ENCODE measurements around the gene ANKRD13C. TPM values are rescaled to one million over a fixed set of nuclear protein-coding genes. Genes with fewer than 3 reads are reported as not detected.

The ANKRD13C gene
- total and polyA plus RNA-seq, 2 of the 4 experiments (the other 2 are of a cell fraction), result 8.3 to 10.9 TPM

- no peaks in the 10 kb centered on the region for H3K27me3 ChIP-seq (ENCODE audit: control insufficient read depth, insufficient read depth, low read length)
- no peak overlapping the region for H3K4me2 ChIP-seq (ENCODE audit: low read depth, low read length)
- peaks cover 5% of the 10 kb centered on the region for H3K36me3 ChIP-seq (ENCODE audit: control insufficient read depth, insufficient read depth, low read length)
- H4K8ac ChIP-seq (ENCODE audit: low read depth in 2 of 2, low read length in 2 of 2), result no peak overlapping the region
- no peak overlapping the region for H2BK15ac ChIP-seq (ENCODE audit: low read depth, low read length)
- in situ Hi-C loops (cut with MboI; ENCODE audit: low sequenced_read_pairs) (no loop called here), intact Hi-C loops (cut with micrococcal nuclease) (no loop called here), dilution Hi-C loops (cut with HindIII; ENCODE audit: low sequenced_read_pairs, unreplicated experiment) (no loop called here)
- no peak overlapping the region for H3K23ac ChIP-seq (ENCODE audit: low read depth, low read length)
- no peak overlapping the region for H3K27ac ChIP-seq (ENCODE audit: insufficient read depth, low read length)
- H3K18ac ChIP-seq (ENCODE audit: low read depth, low read length), result no peak overlapping the region
- no peak overlapping the region for H3K56ac ChIP-seq (ENCODE audit: extremely low read depth, insufficient read depth, low read length)
- peaks cover 3 to 9% of the 10 kb centered on the region in 2 experiments; a peak in 2 of 4 replicates for H3K79me1 ChIP-seq (ENCODE audit: low read depth in 1 of 2, low read length in 2 of 2)
- no peaks in the 10 kb centered on the region for H3K9me3 ChIP-seq (ENCODE audit: control insufficient read depth, insufficient read depth, low read length)
- H3K14ac ChIP-seq (replicated peaks; ENCODE audit: low read depth, low read length), result no peak overlapping the region
- peaks cover 3% of the 10 kb centered on the region; the same call in 1 of the 2 replicates for H3K9me1 ChIP-seq (ENCODE audit: insufficient read depth, low read length)
- CTCF ChIA-PET, result no interaction called here
- H2AFZ ChIP-seq (replicated peaks; ENCODE audit: low read length, poor library complexity), result no peak overlapping the region
- no peak overlapping the region for H3K4ac ChIP-seq (ENCODE audit: low read depth, low read length)
- no peaks in the 10 kb centered on the region for H3K4me1 ChIP-seq (ENCODE audit: control insufficient read depth, insufficient read depth, low read length)
- TF ChIP-seq NFE2L2 (IDR thresholded peaks at IDR 0.05; ENCODE audit: low read depth, low read length) (no peak), MAFK (IDR thresholded peaks at IDR 0.05; ENCODE audit: low read depth, low read length) (no peak)
- H4K91ac ChIP-seq (ENCODE audit: insufficient read depth, low read depth, low read length), result no peak overlapping the region
- H3K9ac ChIP-seq (ENCODE audit: low read depth, low read length), result no peak overlapping the region
- H3K4me3 ChIP-seq (ENCODE audit: insufficient read depth, low read depth, low read length), result no peak overlapping the region
- DNase-seq (no peak), ATAC-seq (ENCODE audit: low read depth) (no peak)
- no peak overlapping the region for H2AK5ac ChIP-seq (ENCODE audit: low read depth, low read length)
- H4K5ac ChIP-seq (ENCODE audit: low read depth, low read length), result no peak overlapping the region
- H4K20me1 ChIP-seq (ENCODE audit: insufficient read depth, low read length), result no peaks in the 10 kb centered on the region
- H2BK120ac ChIP-seq (ENCODE audit: low read depth, low read length), result no peak overlapping the region
- POLR2A ChIA-PET (ENCODE audit: unreplicated experiment), result no interaction called here
- WGBS, 2 experiments (ENCODE audit: extremely low coverage in 2 of 2, insufficient read length in 1 of 2), result 100% methylated on average over 1 of the region's 2 CpGs; no CpG with 5 or more reads in 1 of the 2 experiments
- BruUV-seq (replicated peaks), result no TSS peak
- H2AK9ac ChIP-seq (replicated peaks; ENCODE audit: low read depth, low read length, poor library complexity), result no peak overlapping the region
- H2BK5ac ChIP-seq (ENCODE audit: low read depth, low read length, poor library complexity, severe bottlenecking), result no peak overlapping the region
- H2BK20ac ChIP-seq (ENCODE audit: low read depth, low read length), result no peak overlapping the region
These were observed 70.2 kb downstream of the ANKRD13C start for GRCh38 chr1:70284366-70284765.
